Loucy (cell line): ENCODE results near the gene CBLN3.

Experiments
- H2AFZ ChIP-seq: fragments of 200-600 bp; sonication (generic); 2 replicates; pipeline ENCODE4 v1.6.0; 2016; ENCODE audit warnings: antibody characterized with exemption, mild to moderate bottlenecking, low read length, moderate library complexity
- H3F3A ChIP-seq: fragments of 200-600 bp; 2 replicates; pipeline ENCODE4 v1.6.0; 2016; ENCODE audit warnings: antibody characterized with exemption, low read depth, mild to moderate bottlenecking
- H3K27me3 ChIP-seq: fragments of 200-600 bp; sonication (generic); 2 replicates; pipeline ENCODE4 v1.6.1; 2014; ENCODE audit warnings: low read length, mild to moderate bottlenecking; ENCODE audit not compliant: insufficient read depth, poor library complexity, severe bottlenecking
- H3K36me3 ChIP-seq: fragments of 200-600 bp; sonication (generic); 2 replicates; pipeline ENCODE4 v1.6.1; 2016; ENCODE audit warnings: low read length; ENCODE audit not compliant: insufficient read depth
- H3K4me1 ChIP-seq: fragments of 200-600 bp; sonication (generic); 2 replicates; pipeline ENCODE4 v1.5.1; 2014; ENCODE audit warnings: low read length, mild to moderate bottlenecking; ENCODE audit not compliant: insufficient read depth, poor library complexity, severe bottlenecking
- H3K4me2 ChIP-seq: fragments of 200-600 bp; sonication (generic); 2 replicates; pipeline ENCODE4 v1.6.0; 2014; ENCODE audit warnings: antibody characterized with exemption, low read length, low read depth, mild to moderate bottlenecking; ENCODE audit not compliant: poor library complexity, severe bottlenecking
- H3K4me3 ChIP-seq: fragments of 200-600 bp; sonication (generic); 2 replicates; pipeline ENCODE4 v1.5.1; 2014; ENCODE audit warnings: low read length, mild to moderate bottlenecking, mixed read lengths; ENCODE audit not compliant: poor library complexity, severe bottlenecking
- H3K79me2 ChIP-seq: fragments of 200-600 bp; sonication (generic); 2 replicates; pipeline ENCODE4 v1.6.1; 2014; ENCODE audit warnings: low read length; ENCODE audit not compliant: insufficient read depth
- H3K9ac ChIP-seq: fragments of 200-600 bp; sonication (generic); 2 replicates; pipeline ENCODE4 v1.6.0; 2014; ENCODE audit warnings: mild to moderate bottlenecking, low read depth, low read length, moderate library complexity; ENCODE audit not compliant: poor library complexity, severe bottlenecking
- H3K9me2 ChIP-seq: fragments of 200-600 bp; sonication (generic); replicated peaks from 2 replicates; pipeline ENCODE4 v1.6.1; 2016; ENCODE audit warnings: low read depth, low read length, mixed read lengths
- H3K9me3 ChIP-seq: fragments of 200-600 bp; sonication (generic); 2 replicates; pipeline ENCODE4 v1.6.1; 2014; ENCODE audit warnings: mild to moderate bottlenecking, antibody characterized with exemption, low read length, low read depth; ENCODE audit not compliant: insufficient read depth
- H4K20me1 ChIP-seq: fragments of 200-600 bp; sonication (generic); 2 replicates; pipeline ENCODE4 v1.6.0; 2014; ENCODE audit warnings: antibody characterized with exemption, low read length, mild to moderate bottlenecking; ENCODE audit not compliant: insufficient read depth, poor library complexity, severe bottlenecking
- EZH2phosphoT487 ChIP-seq: fragments of 200-600 bp; IDR thresholded peaks from 2 replicates; pipeline ENCODE4 v1.6.1; 2018; ENCODE audit warnings: antibody characterized with exemption, mild to moderate bottlenecking, moderate library complexity, borderline replicate concordance
- TF ChIP-seq, protein P1 (sequence below): fragments of 200-600 bp; sonication (generic); conservative IDR thresholded peaks from 2 replicates; pipeline ENCODE4 v1.5.1; 2014; ENCODE audit warnings: mild to moderate bottlenecking, antibody characterized with exemption, low read length

Gene CBLN3

DNA sequence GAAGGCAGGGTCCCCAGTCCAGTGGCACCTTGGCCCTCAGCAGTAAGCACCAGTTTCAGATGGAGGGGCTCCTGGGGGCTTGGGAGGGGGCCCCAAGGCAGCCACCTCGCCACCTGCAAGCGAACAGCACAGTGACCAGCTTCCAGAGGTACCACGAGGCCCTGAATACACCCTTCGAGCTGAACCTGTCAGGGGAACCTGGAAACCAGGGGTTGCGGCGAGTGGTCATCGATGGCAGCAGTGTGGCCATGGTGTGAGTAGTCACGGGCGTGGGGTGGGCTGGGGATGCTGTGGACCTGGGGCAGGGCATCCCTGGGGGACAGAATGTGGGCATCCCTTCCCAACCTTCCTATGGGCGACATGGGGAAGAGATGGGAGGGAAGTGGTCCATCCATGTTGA is 19.5 kb downstream of the CBLN3 start:
- Histone ChIP-seq H3K79me2 (peaks cover 5% of the 10 kb centered on the region; the same call in 1 of the 2 replicates), H3K36me3 (peaks cover 35% of the 10 kb centered on the region; the same call in 1 of the 2 replicates), H4K20me1 (no peaks in the 10 kb centered on the region), H3K4me3 (no peak overlapping the region), H3K27me3 (no peaks in the 10 kb centered on the region), H3K9me2 (no peaks in the 10 kb centered on the region), H3F3A (no peaks in the 10 kb centered on the region), H3K9me3 (no peaks in the 10 kb centered on the region), H3K9ac (no peak overlapping the region), H3K4me2 (no peak overlapping the region), H2AFZ (no peak overlapping the region), H3K4me1 (peaks cover 7% of the 10 kb centered on the region)
- TF ChIP-seq, protein P1, sequence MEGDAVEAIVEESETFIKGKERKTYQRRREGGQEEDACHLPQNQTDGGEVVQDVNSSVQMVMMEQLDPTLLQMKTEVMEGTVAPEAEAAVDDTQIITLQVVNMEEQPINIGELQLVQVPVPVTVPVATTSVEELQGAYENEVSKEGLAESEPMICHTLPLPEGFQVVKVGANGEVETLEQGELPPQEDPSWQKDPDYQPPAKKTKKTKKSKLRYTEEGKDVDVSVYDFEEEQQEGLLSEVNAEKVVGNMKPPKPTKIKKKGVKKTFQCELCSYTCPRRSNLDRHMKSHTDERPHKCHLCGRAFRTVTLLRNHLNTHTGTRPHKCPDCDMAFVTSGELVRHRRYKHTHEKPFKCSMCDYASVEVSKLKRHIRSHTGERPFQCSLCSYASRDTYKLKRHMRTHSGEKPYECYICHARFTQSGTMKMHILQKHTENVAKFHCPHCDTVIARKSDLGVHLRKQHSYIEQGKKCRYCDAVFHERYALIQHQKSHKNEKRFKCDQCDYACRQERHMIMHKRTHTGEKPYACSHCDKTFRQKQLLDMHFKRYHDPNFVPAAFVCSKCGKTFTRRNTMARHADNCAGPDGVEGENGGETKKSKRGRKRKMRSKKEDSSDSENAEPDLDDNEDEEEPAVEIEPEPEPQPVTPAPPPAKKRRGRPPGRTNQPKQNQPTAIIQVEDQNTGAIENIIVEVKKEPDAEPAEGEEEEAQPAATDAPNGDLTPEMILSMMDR = no peak
- TF ChIP-seq EZH2phosphoT487 = no peak

DNA sequence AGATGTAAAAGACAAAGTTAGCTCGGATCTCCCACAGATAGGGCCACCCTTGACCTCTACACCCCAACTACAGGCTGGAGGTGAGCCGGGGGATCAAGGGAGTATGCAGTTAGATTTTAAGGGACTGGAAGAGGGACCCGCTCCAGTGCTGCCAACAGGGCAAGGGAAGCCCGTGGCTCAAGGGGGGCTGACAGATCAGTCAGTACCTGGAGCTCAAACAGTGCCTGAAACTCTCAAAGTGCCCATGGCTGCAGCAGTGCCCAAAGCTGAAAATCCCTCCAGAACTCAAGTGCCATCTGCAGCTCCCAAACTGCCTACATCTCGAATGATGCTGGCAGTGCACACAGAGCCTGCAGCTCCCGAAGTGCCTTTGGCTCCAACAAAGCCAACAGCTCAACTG is 20.3 kb downstream of the CBLN3 start:
- H3K9ac ChIP-seq = no peak overlapping the region
- H3K4me2 ChIP-seq = no peak overlapping the region
- peaks cover 13% of the 10 kb centered on the region for H3K79me2 ChIP-seq
- H3K4me3 ChIP-seq = no peak overlapping the region
- H3K4me1 ChIP-seq = peaks cover 15% of the 10 kb centered on the region
- no peaks in the 10 kb centered on the region for H3K27me3 ChIP-seq
- H2AFZ ChIP-seq = no peak overlapping the region
- H4K20me1 ChIP-seq = no peaks in the 10 kb centered on the region
- H3K9me2 ChIP-seq = no peaks in the 10 kb centered on the region
- H3F3A ChIP-seq = no peaks in the 10 kb centered on the region
- peaks cover 31% of the 10 kb centered on the region; the same call in 1 of the 2 replicates for H3K36me3 ChIP-seq
- no peak for TF ChIP-seq EZH2phosphoT487
- TF ChIP-seq, protein P1 = no peak
- no peaks in the 10 kb centered on the region for H3K9me3 ChIP-seq

DNA sequence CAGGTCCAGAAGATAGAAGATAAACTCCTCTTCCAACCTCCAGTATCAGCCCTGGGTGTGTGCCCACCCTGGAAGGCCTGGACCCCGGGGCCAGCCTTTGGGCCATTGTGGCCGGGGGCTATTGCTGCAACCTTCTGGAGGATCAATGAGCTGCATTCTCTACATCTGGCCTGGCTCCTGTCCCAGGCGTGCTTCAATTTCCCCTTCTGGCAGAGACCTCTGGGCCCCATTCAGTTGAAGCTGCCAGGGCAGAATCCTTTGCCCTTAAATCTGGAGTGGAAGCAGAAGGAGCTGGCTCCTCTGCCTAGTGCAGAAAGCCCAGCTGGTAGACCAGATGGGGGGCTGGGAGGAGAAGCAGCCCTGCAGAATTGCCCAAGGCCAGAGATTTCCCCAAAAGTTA is 20.7 kb downstream of the CBLN3 start:
- H2AFZ ChIP-seq = no peak overlapping the region
- TF ChIP-seq, protein P1 = no peak
- no peak for TF ChIP-seq EZH2phosphoT487
- H4K20me1 ChIP-seq = no peaks in the 10 kb centered on the region
- no peak overlapping the region for H3K9ac ChIP-seq
- peaks cover 19% of the 10 kb centered on the region for H3K4me1 ChIP-seq
- H3F3A ChIP-seq = no peaks in the 10 kb centered on the region
- H3K36me3 ChIP-seq = peaks cover 27% of the 10 kb centered on the region; the same call in 1 of the 2 replicates
- H3K4me2 ChIP-seq = no peak overlapping the region
- no peaks in the 10 kb centered on the region for H3K9me2 ChIP-seq
- no peaks in the 10 kb centered on the region for H3K27me3 ChIP-seq
- no peak overlapping the region for H3K4me3 ChIP-seq
- no peaks in the 10 kb centered on the region for H3K9me3 ChIP-seq
- peaks cover 17% of the 10 kb centered on the region for H3K79me2 ChIP-seq
